GM19328 (cell line): ENCODE results near the gene TRAT1.

ENCODE experiments used
- ATAC-seq: cut with Tn5 transposase; IDR thresholded peaks from one replicate; pipeline ENCODE4 v1.9.1; 2021; ENCODE audit warnings: mild to moderate bottlenecking, moderate library complexity; ENCODE audit not compliant: unreplicated experiment

TRAT1 gene

GRCh38 chr3:108849075-108849474 lies 26.5 kb downstream of the TRAT1 start:
- no peak for ATAC-seq

GRCh38 chr3:108861401-108861800 lies 38.8 kb downstream of the TRAT1 start:
- no peak for ATAC-seq

- ATAC-seq: no peak
These were observed 40.5 kb downstream of the TRAT1 start for GRCh38 chr3:108862865-108863798.

- no peak for ATAC-seq
These were observed 41.2 kb downstream of the TRAT1 start for GRCh38 chr3:108863799-108864135.

GRCh38 chr3:108877901-108878300 lies 55.3 kb downstream of the TRAT1 start:
- no peak for ATAC-seq

GRCh38 chr3:108879915-108880314 lies 57.3 kb downstream of the TRAT1 start:
- ATAC-seq: no peak

GRCh38 chr3:108882762-108883161 lies 60.2 kb downstream of the TRAT1 start:
- ATAC-seq: no peak

- ATAC-seq: no peak
These were observed 60.8 kb downstream of the TRAT1 start for GRCh38 chr3:108883373-108883772.

- no peak for ATAC-seq
These were observed 64.5 kb downstream of the TRAT1 start for GRCh38 chr3:108887121-108887520.

- ATAC-seq: no peak
These were observed 65.2 kb downstream of the TRAT1 start for GRCh38 chr3:108887777-108888176.

GRCh38 chr3:108891833-108892232 lies 69.2 kb downstream of the TRAT1 start:
- no peak for ATAC-seq

GRCh38 chr3:108894981-108895380 lies 72.4 kb downstream of the TRAT1 start:
- no peak for ATAC-seq

GRCh38 chr3:108897883-108898282 lies 75.3 kb downstream of the TRAT1 start:
- ATAC-seq: no peak

- ATAC-seq: no peak
These were observed 76.9 kb downstream of the TRAT1 start for GRCh38 chr3:108899530-108899929.
